Left hindlimb (tissue), 1 donor: ENCODE measurements around the gene ZRANB3.

Source experiments
- DNase-seq: peaks from one replicate; pipeline ENCODE4 v3.0.0-alpha.2; 2018

The ZRANB3 gene

DNA sequence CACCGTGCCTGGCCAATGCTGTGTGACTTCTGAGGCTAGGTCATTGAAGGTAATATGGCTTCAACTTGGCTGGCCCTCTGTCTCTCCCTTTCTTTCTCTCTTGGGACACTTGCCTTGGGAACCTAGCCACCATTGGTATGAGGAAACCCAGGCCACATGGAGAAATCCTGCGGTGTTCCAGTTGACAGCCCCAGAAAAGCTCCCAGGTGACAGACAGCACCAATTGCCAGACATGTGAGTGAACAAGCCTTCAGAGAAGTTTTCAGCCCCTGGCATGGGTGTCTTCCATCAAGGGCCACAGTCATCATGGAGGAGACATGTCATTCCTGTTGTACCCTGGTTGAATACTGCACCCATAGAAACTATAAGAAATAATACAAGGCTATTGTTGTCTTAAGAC, 292.4 kb downstream of the ZRANB3 start:
- DNase-seq, result no peak

- DNase-seq, result no peak
Observed at GRCh38 chr2:135230150-135230549, 300.9 kb downstream of the ZRANB3 start.

DNA sequence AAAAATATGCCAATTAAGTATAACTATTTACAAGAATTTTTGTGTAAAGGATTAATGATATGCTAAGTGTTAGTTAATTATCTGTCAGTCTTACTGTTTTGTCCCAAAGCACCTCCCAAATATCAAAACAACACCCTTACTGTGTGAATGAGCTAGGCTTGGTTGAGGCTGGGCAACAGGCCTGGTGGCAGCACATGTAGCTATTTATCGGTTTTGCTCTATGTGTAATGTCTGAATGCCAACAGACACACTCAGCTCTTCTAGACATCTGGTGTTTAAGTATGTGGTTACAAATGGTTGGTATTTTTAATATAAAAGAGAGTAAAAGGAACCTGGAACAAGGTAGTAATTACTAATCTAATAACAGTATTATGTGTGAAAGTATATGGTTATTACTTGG, 303.6 kb downstream of the ZRANB3 start:
- no peak for DNase-seq

DNA sequence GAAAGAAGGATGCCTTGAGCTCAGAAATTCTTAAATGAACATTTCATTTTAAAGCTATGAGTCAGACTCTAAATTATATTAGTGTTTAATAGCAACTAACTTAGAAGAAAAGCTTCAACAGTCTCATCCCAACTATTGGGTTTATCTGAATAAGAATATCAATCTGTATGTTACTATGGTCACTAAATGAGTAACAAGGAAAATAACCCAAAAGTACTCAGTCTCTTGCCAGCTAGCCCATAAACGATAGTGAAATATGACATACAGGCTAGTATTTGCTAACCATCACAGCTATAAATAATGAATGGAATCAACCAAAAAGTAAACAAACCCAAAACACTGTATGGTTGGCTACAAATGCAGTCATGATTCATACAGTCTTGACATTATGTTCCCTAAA, 304.1 kb downstream of the ZRANB3 start:
- DNase-seq, result no peak

DNA sequence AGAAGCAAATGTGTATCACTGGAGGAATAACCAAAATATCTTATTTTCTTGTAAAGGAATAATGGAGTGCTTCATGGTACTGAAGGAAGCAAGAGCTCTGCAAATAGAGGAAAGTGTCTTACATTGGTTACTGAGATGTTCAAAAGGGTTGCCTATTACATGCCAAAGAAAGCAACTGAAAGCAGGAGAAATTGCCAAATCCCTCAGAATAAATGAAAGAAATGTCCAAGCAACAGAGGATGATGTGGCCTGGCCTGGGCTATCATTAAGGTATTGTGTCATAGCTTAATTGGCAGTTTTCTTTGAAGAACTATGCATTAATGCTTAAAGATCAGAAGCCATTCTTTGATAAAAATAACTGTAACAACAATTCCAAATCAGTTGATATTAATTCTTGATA, 305.2 kb downstream of the ZRANB3 start:
- no peak for DNase-seq

GRCh38 chr2:135219226-135219625, 311.8 kb downstream of the ZRANB3 start:
- no peak for DNase-seq

GRCh38 chr2:135218426-135218825, 312.6 kb downstream of the ZRANB3 start:
- no peak for DNase-seq

GRCh38 chr2:135212757-135213156, 318.3 kb downstream of the ZRANB3 start:
- DNase-seq, result no peak

- no peak for DNase-seq
Observed at GRCh38 chr2:135208016-135208415, 323.0 kb downstream of the ZRANB3 start.

GRCh38 chr2:135203944-135204343, 327.1 kb downstream of the ZRANB3 start:
- no peak for DNase-seq

- no peak for DNase-seq
Observed at GRCh38 chr2:135202751-135203150, 328.3 kb downstream of the ZRANB3 start.

DNA sequence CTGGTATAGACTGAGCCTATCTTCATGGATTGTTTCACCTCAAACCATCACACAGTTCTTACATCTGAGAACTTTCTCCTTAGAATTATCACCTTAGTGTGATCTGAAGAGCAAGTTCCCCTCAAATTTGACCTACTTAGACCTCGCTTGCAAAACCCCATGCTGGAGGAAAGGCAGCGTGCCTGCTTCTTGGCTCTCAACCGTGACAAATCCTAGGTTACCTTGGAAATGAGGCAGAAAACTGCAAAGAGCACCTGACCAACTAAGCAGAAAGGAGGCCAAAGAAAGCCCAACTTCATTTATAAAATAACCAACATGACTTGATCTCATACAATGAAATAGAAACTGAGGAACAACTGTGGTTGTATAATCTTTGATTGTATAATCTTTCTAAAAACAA, 332.5 kb downstream of the ZRANB3 start:
- DNase-seq, result no peak

- DNase-seq, result no peak
Observed at GRCh38 chr2:135190799-135191198, 340.2 kb downstream of the ZRANB3 start.

DNA sequence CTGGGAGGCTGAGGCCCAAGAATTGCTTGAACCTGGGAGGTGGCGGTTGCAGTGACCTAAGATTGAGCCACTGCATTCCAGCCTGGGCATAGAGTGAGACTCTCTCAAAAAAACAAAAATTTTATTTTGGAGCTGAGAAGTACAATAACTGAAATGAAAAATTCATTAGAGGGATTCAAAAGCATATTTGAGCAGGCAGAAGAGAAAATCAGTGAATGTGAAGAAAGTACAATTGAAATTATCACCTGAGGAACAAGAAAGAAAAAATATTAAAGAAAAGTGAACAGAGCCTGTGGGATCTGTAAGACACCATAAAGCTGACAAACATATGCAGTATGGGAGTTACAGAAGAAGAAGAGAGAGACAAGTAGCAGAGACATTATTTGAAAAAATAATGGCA, 341.9 kb downstream of the ZRANB3 start:
- DNase-seq, result no peak

DNA sequence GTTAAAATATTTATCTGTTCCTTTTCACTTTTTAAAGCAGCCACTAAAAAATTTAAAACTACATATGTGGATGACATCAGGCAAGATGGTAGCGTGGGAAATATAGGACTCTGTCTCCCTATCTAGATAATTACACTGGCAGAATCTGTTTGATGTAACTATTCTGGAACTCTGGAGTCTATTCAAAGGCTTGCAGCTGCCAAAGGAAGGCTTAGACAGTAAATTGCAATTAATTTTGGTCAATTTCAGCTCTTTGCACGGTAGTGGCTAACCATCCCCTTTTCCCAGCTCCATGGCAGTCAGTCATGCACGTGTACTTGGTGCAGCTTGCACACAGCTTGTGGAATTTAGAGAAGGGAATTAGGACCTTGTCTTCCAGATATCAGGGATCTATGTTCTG, 343.7 kb downstream of the ZRANB3 start:
- DNase-seq, result no peak

DNA sequence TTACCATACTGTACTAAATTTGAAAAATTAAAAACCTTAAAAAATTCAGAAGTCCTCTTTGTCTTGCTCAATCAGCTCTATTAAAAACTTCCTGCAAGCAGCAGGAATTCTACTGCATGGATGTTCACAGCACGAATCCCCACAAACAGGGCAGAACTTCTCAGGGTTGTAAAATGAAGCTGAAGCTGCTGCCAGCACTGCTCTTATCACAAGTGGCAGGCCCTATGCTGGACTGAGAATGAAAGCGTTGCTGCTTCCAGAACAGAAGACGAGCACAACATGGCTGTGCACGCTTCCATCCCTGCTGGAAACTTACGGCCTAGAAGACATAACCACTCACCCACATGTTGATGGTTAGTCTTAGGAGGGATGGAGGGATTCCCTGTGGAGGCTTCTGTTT, 345.0 kb downstream of the ZRANB3 start:
- no peak for DNase-seq

GRCh38 chr2:135183822-135184221, 347.2 kb downstream of the ZRANB3 start:
- no peak for DNase-seq

GRCh38 chr2:135182601-135183000, 348.4 kb downstream of the ZRANB3 start:
- no peak for DNase-seq

GRCh38 chr2:135182190-135182589, 348.8 kb downstream of the ZRANB3 start:
- DNase-seq, result no peak

GRCh38 chr2:135179689-135180088, 351.3 kb downstream of the ZRANB3 start:
- DNase-seq, result no peak

DNA sequence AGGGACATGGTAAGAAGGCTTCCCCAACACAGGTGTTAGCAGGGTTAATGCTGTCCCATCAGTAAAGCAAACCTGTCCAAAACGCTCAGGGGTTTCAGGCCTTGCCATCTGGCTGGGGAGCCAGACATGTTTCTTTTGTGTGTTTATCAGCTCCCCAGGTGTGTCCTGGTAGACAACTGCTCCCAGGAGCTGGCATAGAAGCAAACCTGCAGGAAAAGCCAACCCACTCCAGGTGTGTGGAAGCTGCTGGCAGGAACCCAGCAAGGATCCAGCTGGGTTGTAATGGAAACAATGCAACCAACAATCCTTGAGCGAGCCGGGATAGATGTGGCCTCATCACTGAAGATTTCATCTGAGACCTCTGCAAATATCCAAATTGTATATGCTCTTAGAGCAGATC, 355.8 kb downstream of the ZRANB3 start:
- no peak for DNase-seq

DNA sequence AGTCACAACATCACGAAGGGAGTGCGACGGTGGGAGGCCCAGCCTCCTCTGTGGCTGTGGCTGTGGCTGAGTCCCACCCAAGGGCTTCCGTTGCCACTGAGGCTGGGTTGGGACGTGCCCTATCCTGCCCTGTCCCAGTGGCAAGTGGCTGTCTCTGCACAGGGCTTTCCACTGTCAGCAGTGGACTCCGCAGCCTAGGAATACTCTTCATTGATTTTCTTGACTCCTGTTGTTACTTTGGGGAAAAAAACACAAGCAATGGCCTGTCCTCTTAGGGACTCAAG, 356.3 kb downstream of the ZRANB3 start:
- no peak for DNase-seq

GRCh38 chr2:135174049-135174809, 356.8 kb downstream of the ZRANB3 start:
- no peak for DNase-seq

DNA sequence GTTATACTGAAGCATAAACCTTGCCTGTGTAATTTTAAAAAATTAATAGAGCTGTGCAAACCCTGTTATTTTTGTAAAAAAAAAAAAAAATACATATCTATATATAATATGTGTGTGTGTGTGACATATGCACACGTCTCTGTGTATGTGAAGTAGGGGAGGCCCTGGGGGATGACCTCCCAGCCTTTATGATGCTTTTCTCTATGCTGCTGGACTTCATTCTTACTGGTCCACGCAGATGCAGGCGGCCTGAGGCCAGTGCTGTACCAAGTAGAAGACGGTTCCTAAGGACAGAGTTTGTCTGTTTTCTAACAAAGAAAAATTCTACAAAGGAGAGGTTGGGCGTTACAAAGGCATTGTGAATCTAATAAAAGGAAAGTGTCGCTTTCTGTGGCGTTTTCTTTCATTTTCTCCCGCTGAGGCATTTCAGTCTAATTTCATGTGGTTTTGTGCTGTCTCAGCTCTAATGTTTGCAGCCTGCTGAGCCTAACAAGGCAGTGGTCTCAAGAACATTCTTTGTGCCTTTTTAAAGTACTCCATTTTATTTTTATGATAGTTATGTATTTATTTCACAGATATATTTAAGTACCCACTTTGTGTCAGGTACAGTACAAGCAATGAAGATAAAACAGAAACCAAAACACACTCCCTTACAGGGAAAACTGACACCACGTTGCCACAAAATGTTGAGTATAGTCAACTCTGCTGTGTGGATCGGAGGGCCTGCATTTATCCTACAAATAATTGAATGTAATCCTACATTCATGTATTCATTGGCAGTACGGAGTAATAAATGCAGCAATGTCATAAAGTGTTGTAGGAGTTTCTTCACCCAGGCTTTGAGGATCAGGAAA, 360.9 kb downstream of the ZRANB3 start:
- no peak for DNase-seq
